ENCODE results near the gene GGT7. TPM values are rescaled to one million over a fixed set of nuclear protein-coding genes. Genes with fewer than 3 reads are reported as not detected.
"Not testable (repeated sequence)": the region's sequence is repeated elsewhere in the genome, so short reads cannot be mapped to it uniquely, and the experiment has no call there.

GGT7 gene, protein sequence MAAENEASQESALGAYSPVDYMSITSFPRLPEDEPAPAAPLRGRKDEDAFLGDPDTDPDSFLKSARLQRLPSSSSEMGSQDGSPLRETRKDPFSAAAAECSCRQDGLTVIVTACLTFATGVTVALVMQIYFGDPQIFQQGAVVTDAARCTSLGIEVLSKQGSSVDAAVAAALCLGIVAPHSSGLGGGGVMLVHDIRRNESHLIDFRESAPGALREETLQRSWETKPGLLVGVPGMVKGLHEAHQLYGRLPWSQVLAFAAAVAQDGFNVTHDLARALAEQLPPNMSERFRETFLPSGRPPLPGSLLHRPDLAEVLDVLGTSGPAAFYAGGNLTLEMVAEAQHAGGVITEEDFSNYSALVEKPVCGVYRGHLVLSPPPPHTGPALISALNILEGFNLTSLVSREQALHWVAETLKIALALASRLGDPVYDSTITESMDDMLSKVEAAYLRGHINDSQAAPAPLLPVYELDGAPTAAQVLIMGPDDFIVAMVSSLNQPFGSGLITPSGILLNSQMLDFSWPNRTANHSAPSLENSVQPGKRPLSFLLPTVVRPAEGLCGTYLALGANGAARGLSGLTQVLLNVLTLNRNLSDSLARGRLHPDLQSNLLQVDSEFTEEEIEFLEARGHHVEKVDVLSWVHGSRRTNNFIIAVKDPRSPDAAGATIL
- total RNA-seq: 10 to 100 TPM in 1 of 2 donors, 1 to 10 TPM in 1; 7.3 to 21.1 TPM

- peak; percentile 59 for ATAC-seq (replicated peaks)
- H3K9me3 Mint-ChIP-seq: no peaks in the 10 kb centered on the region
- no peaks in the 10 kb centered on the region for H3K36me3 Mint-ChIP-seq (ENCODE audit: low read depth)
- H3K27me3 Mint-ChIP-seq: no peaks in the 10 kb centered on the region
- peaks cover 32% of the 10 kb centered on the region for H3K4me1 Mint-ChIP-seq
- H3K27ac Mint-ChIP-seq: peak within 1 kb of the TSS; percentile 82
- peak within 1 kb of the TSS; percentile 93 for H3K4me3 Mint-ChIP-seq
These were observed at the start of gene GGT7 for GRCh38 chr20:34872622-34873224. Gene GGT7 (minus strand): TSS chr20:34872856. CDS start chr20:34872815, 41 bp downstream.

- peaks cover 12% of the 10 kb centered on the region for H3K36me3 Mint-ChIP-seq (ENCODE audit: low read depth)
- ATAC-seq (replicated peaks): peak; percentile 56
- peaks cover 31% of the 10 kb centered on the region for H3K4me1 Mint-ChIP-seq
These were observed 48.8 kb upstream of the GGT7 start for GRCh38 chr20:34921436-34921835.

DNA sequence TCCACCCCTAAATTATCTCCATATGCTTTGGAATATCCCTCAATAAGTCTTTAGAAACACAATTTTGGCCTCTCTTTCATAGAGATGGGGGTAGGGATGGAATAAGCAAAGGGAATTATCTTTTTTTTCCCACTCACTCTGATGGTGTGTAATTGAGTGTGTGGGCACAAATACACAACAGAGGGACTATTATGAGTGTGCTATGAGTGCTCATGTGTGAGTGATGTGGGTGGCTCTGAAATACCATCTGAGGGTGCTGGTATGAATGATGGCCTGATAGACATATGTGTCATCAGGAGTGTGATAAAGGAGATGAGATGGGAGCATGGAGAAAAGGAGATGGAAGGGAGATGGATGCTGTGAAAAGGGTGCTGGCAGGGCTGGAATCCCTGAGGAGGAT is 47.4 kb upstream of the GGT7 start:
- Mint-ChIP-seq H3K4me1 (peaks cover 34% of the 10 kb centered on the region), H3K4me3 (peak overlapping the region; percentile 29), H3K27me3 (no peaks in the 10 kb centered on the region), H3K9me3 (no peaks in the 10 kb centered on the region), H3K36me3 (ENCODE audit: low read depth) (peaks cover 9% of the 10 kb centered on the region), H3K27ac (peak overlapping the region; percentile 53)
- peak; percentile 79 for ATAC-seq (replicated peaks)

More at GRCh38 chr20:34921436-34921835, 48.8 kb upstream of the GGT7 start:
- Mint-ChIP-seq H3K27me3 (no peaks in the 10 kb centered on the region), H3K27ac (no peak overlapping the region), H3K9me3 (no peaks in the 10 kb centered on the region), H3K4me3 (no peak overlapping the region)

DNA sequence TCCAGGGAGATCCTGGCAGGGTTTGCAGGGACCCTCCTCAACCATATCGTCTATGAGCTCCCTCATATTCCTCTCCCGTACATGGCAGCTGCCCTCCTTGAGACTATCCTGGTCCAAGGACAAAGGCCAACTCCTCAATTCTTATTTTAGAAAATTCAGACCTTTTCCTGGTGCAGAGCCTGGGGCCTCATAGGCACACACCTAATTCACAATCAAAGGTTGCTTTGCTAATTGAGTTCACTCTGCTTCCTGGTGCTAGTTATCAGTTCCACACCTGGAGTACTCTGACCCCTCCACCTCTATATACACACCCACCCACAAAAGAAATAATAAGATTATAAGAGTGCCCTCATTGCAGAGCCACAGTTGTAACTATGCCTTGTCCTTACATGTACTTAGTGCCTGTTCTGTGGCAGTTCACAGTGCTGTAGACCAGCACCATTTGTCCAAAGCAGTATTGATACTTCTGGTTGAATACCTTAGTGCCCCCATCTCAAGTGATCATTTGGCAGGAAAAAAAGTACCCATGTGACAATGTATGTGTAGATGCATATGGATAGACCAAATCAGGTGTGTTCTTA is 44.2 kb upstream of the GGT7 start:
- no peak for ATAC-seq (replicated peaks)
- Mint-ChIP-seq H3K27ac (peak overlapping the region; percentile 75), H3K36me3 (ENCODE audit: low read depth) (peaks cover 9% of the 10 kb centered on the region), H3K9me3 (no peaks in the 10 kb centered on the region), H3K4me1 (peaks cover 34% of the 10 kb centered on the region), H3K4me3 (peak overlapping the region; percentile 39), H3K27me3 (no peaks in the 10 kb centered on the region)

GRCh38 chr20:34915749-34916455 is 43.2 kb upstream of the GGT7 start:
- Mint-ChIP-seq H3K27me3 (no peaks in the 10 kb centered on the region), H3K27ac (peak overlapping the region; percentile 75), H3K4me1 (peaks cover 34% of the 10 kb centered on the region), H3K9me3 (no peaks in the 10 kb centered on the region), H3K36me3 (ENCODE audit: low read depth) (peaks cover 9% of the 10 kb centered on the region), H3K4me3 (no peak overlapping the region)
- ATAC-seq (replicated peaks): no peak

GRCh38 chr20:34915131-34915530 is 42.5 kb upstream of the GGT7 start:
- H3K27me3 Mint-ChIP-seq: no peaks in the 10 kb centered on the region
- H3K4me3 Mint-ChIP-seq: no peak overlapping the region
- no peaks in the 10 kb centered on the region for H3K9me3 Mint-ChIP-seq
- peaks cover 31% of the 10 kb centered on the region for H3K4me1 Mint-ChIP-seq
- peak overlapping the region; percentile 75 for H3K27ac Mint-ChIP-seq
- no peak for ATAC-seq (replicated peaks)
- peaks cover 3% of the 10 kb centered on the region for H3K36me3 Mint-ChIP-seq (ENCODE audit: low read depth)

- ATAC-seq (replicated peaks): no peak
These were observed 35.2 kb upstream of the GGT7 start for GRCh38 chr20:34907616-34908469.

DNA sequence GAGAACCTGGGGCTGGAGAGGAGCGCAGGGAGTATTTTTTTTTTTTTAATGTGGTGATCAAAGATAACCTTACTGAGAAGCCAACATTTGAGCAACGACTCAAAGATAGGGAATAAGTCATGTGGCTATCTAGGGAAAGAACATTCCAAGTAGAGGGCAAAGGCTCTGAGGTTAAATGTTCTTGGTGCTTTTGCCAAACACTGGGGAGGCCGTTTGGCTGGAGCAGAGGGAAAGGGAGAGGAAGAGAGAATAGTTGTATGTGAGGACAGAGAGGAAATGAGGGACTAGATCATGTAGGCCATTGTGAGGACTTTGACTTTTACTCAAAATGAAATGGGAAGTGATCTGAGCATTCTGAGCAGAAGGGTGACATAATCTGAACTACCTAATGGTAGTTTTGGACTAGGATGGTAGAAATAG is 31.6 kb upstream of the GGT7 start:
- H3K4me1 Mint-ChIP-seq: no peaks in the 10 kb centered on the region
- H3K4me3 Mint-ChIP-seq: no peak overlapping the region
- H3K9me3 Mint-ChIP-seq: no peaks in the 10 kb centered on the region
- H3K27ac Mint-ChIP-seq: no peak overlapping the region
- ATAC-seq (replicated peaks): no peak
- H3K27me3 Mint-ChIP-seq: no peaks in the 10 kb centered on the region
- no peaks in the 10 kb centered on the region for H3K36me3 Mint-ChIP-seq (ENCODE audit: low read depth)

More at GRCh38 chr20:34907616-34908469, 35.2 kb upstream of the GGT7 start:
- Mint-ChIP-seq H3K36me3 (ENCODE audit: low read depth) (no peaks in the 10 kb centered on the region), H3K4me3 (no peak overlapping the region), H3K27ac (no peak overlapping the region), H3K27me3 (no peaks in the 10 kb centered on the region), H3K4me1 (no peaks in the 10 kb centered on the region), H3K9me3 (no peaks in the 10 kb centered on the region)

GRCh38 chr20:34898731-34899130 is 26.1 kb upstream of the GGT7 start:
- H3K4me1 Mint-ChIP-seq; H3K4me3 Mint-ChIP-seq; H3K36me3 Mint-ChIP-seq (ENCODE audit: low read depth); H3K27ac Mint-ChIP-seq; H3K9me3 Mint-ChIP-seq; ATAC-seq (replicated peaks); H3K27me3 Mint-ChIP-seq: not testable (repeated sequence)

- H3K4me3 Mint-ChIP-seq; H3K4me1 Mint-ChIP-seq; H3K27ac Mint-ChIP-seq; ATAC-seq (replicated peaks); H3K27me3 Mint-ChIP-seq; H3K36me3 Mint-ChIP-seq (ENCODE audit: low read depth); H3K9me3 Mint-ChIP-seq: not testable (repeated sequence)
These were observed 25.5 kb upstream of the GGT7 start for GRCh38 chr20:34898129-34898528.

DNA sequence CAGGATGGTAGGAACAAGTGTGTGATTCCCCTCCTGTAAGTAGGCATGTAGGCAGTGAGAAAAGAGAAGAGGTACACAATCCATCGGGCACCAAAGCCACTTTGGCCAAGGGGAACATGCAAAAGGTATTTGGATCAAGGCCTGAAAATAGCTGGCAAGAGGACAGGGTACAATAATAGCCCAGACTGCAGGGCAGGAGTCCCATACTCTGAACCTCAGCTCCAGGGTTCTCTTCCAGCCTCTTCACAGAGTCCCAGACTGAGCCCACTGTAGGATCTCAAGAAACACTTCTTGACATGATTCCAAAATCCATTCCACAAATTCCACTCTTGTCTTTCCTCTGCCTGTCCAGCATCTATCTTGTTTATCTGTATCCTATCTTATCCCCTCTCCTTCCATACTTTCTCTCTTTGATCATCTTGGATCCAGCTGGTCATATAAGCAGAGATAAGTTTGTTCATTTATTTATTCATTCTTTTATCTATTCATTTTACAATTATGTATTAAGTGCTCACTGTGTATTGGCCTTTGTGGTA is 23.5 kb upstream of the GGT7 start:
- Mint-ChIP-seq H3K9me3 (no peaks in the 10 kb centered on the region), H3K36me3 (ENCODE audit: low read depth) (no peaks in the 10 kb centered on the region)

DNA sequence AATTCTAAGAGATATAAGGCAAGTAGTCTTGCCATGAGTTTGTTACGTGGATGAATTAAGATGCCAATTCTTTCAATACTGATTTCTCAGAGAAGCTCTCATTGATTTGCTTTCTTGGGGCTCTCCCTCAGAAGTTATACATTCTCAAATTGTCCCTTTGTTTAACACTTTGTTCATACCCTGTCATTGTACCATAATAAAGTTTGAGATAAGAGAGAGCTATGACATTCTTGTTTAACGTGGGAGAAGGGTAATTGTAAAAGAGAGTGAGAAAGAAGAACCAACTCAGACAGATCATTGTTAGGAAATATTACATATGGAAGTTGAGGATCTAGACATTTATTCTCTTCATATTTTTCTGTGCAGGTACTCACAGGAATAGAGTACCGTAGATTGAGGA is 22.8 kb upstream of the GGT7 start:
- no peak overlapping the region for H3K27ac Mint-ChIP-seq
- no peaks in the 10 kb centered on the region for H3K27me3 Mint-ChIP-seq
- ATAC-seq (replicated peaks): no peak
- H3K36me3 Mint-ChIP-seq (ENCODE audit: low read depth): no peaks in the 10 kb centered on the region
- H3K9me3 Mint-ChIP-seq: no peaks in the 10 kb centered on the region
- peaks cover 19% of the 10 kb centered on the region for H3K4me1 Mint-ChIP-seq
- no peak overlapping the region for H3K4me3 Mint-ChIP-seq

More for the DNA sequence above, 23.5 kb upstream of the GGT7 start:
- Mint-ChIP-seq H3K4me1 (peaks cover 14% of the 10 kb centered on the region), H3K4me3 (no peak overlapping the region), H3K27ac (no peak overlapping the region), H3K27me3 (no peaks in the 10 kb centered on the region)
- ATAC-seq (replicated peaks): no peak

DNA sequence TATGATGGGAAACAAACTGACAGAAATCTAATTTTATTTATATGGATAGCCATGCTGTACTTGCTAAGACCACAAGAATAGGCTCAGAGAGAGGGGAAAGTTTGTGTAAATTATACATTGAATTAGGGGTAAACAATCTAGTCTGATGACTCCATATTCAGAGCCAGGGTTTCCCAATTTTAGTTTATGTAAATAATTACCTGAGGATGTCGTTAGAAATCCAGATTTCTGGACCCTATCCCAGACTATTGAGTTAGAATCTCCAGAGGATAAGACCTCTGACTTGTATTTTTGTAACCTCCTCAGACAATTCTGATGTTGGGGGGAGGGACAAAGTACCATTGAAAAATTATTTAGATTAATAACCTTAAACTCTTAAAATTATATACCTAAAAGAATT is 22.1 kb upstream of the GGT7 start:
- no peaks in the 10 kb centered on the region for H3K9me3 Mint-ChIP-seq

More for the DNA sequence above, 22.1 kb upstream of the GGT7 start:
- Mint-ChIP-seq H3K4me1 (peaks cover 25% of the 10 kb centered on the region), H3K4me3 (no peak overlapping the region), H3K27me3 (no peaks in the 10 kb centered on the region), H3K36me3 (ENCODE audit: low read depth) (no peaks in the 10 kb centered on the region), H3K27ac (no peak overlapping the region)
- no peak for ATAC-seq (replicated peaks)

Data from activated T-helper 17 cell treated with anti-CD3 and anti-CD28 coated beads, Interleukin-2, amount 50 U/mL, for 72 hours (primary cell).